HG03354 (cell line): ENCODE measurements around the gene ADNP2.

ENCODE experiments used
- ATAC-seq: cut with Tn5 transposase; IDR thresholded peaks from one replicate; pipeline ENCODE4 v1.9.1; 2021; ENCODE audit warnings: mild to moderate bottlenecking; ENCODE audit not compliant: unreplicated experiment, poor library complexity, severe bottlenecking

The ADNP2 gene

DNA sequence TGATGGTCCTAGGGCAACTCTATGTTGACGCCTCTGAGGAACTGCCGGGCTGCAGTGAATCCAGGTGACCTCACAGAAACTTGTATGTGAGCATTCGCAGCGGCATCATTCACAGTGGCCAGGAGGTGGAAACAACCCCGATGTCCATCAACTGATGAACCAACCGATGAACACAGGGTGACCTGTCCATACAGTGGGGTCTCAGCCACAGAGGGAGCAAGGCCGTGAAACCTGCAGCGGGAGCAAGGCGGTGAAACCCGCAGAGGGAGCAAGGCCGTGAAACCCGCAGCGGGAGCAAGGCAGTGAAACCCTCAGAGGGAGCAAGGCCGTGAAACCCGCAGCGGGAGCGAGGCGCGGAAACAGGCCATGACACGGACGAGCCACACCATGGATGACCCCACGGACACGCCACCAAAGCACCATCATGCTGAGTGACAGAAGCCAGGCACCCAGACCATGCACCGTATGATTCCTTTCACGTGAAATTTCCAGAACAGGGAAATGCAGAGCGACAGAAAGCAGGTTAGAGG, 75.2 kb downstream of the ADNP2 start:
- ATAC-seq: no peak

- no peak for ATAC-seq
These were observed 76.5 kb downstream of the ADNP2 start for GRCh38 chr18:80185545-80185944.

DNA sequence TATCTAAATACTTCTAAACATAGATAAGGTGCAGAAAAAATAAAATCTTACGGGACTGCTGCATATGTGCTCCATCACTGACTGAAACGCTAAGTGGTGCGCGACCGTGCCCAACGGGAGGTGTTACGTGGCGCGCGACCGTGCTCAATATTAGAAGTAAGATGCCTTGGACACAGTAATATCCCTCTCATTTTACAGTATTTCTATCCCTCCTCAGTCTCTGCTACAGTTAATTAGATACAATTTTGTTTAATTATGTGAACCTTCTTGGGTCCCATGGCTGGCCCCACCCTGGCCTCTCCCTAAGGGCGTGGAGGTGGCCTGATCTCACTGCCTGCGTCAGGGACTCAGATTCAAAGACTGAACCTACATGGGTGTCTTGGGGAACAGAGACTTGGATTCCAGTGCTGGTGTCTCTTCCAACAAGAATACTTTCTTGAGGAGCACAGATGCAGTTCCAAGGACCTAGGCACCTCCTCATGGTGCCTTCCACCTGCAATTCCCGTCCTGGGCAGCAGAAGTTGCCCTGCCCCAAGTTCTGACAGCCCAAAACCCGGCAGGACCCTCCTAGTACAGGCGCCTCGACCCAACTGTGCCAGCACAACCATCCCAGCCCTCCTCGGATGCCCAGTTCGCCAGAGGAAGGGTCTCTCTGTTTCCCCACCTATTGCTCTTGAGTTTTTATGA, 79.0 kb downstream of the ADNP2 start:
- ATAC-seq: no peak

- no peak for ATAC-seq
These were observed 79.8 kb downstream of the ADNP2 start for GRCh38 chr18:80188643-80189530.

DNA sequence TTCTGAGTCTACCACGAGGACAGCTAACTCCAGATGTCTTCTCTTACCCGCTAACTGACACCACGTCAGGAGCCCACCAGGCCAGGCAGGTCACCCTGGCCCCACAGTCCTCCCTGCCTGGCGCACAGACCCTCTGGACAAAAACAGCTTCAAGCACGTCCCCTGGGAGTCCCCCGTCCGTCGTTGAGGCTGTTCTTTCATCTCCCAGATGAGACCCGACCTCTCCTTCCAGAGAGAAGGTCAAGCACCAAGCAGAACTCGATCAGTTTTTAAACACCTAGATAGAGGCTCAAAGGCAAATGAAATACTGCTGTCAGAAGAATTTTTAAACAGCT, 80.4 kb downstream of the ADNP2 start:
- ATAC-seq: no peak
